ENCODE data around the gene TMEM88. TPM values are rescaled to one million over a fixed set of nuclear protein-coding genes. Genes with fewer than 3 reads are reported as not detected.

The TMEM88 gene
- total RNA-seq, 1 experiment from 2014 or later, result 2.8 TPM

GRCh38 chr17:7825206-7825990 lies 29.5 kb upstream of the TMEM88 start (continued):
- TF ChIP-seq, protein P1, sequence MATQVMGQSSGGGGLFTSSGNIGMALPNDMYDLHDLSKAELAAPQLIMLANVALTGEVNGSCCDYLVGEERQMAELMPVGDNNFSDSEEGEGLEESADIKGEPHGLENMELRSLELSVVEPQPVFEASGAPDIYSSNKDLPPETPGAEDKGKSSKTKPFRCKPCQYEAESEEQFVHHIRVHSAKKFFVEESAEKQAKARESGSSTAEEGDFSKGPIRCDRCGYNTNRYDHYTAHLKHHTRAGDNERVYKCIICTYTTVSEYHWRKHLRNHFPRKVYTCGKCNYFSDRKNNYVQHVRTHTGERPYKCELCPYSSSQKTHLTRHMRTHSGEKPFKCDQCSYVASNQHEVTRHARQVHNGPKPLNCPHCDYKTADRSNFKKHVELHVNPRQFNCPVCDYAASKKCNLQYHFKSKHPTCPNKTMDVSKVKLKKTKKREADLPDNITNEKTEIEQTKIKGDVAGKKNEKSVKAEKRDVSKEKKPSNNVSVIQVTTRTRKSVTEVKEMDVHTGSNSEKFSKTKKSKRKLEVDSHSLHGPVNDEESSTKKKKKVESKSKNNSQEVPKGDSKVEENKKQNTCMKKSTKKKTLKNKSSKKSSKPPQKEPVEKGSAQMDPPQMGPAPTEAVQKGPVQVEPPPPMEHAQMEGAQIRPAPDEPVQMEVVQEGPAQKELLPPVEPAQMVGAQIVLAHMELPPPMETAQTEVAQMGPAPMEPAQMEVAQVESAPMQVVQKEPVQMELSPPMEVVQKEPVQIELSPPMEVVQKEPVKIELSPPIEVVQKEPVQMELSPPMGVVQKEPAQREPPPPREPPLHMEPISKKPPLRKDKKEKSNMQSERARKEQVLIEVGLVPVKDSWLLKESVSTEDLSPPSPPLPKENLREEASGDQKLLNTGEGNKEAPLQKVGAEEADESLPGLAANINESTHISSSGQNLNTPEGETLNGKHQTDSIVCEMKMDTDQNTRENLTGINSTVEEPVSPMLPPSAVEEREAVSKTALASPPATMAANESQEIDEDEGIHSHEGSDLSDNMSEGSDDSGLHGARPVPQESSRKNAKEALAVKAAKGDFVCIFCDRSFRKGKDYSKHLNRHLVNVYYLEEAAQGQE (IDR thresholded peaks at IDR 0.05; ENCODE audit: low read depth), result no peak

GRCh38 chr17:7830616-7831015 lies 24.2 kb upstream of the TMEM88 start:
- no peak for TF ChIP-seq EZH2 (IDR thresholded peaks at IDR 0.05)
- TF ChIP-seq MAX (IDR thresholded peaks at IDR 0.05), result no peak
- no peak for TF ChIP-seq CEBPB (IDR thresholded peaks at IDR 0.05; ENCODE audit: low read depth)
- no peak for TF ChIP-seq ZNF274 (IDR thresholded peaks at IDR 0.05; ENCODE audit: low read depth, low read length)
- TF ChIP-seq SRF (IDR thresholded peaks at IDR 0.05; ENCODE audit: low read depth), result no peak
- no peak for TF ChIP-seq TCF7L2 (IDR thresholded peaks at IDR 0.05; ENCODE audit: borderline replicate concordance, extremely low read depth, insufficient read depth, insufficient read length)
- TF ChIP-seq CTCF (IDR thresholded peaks at IDR 0.05 in 2 of 3, conservative IDR thresholded peaks at IDR 0.05 in 1 of 3; ENCODE audit: borderline replicate concordance in 1 of 3, insufficient read depth in 1 of 3, low read depth in 2 of 3, low read length in 2 of 3), result no peak
- H3K79me2 ChIP-seq (ENCODE audit: insufficient read depth, low read length), result no peaks in the 10 kb centered on the region
- DNase-seq (ENCODE audit: low read depth, low spot score) (no peak), ATAC-seq (no peak)
- no peaks in the 10 kb centered on the region for H4K20me1 ChIP-seq (ENCODE audit: insufficient read depth)
- no TSS peak for BruUV-seq (replicated peaks)
- intact Hi-C loops (cut with micrococcal nuclease), result no loop called here
- no peak overlapping the region for H3K9ac ChIP-seq (ENCODE audit: low read length)
- H3K4me3 ChIP-seq (replicated peaks in 1 of 2; ENCODE audit: low read depth in 1 of 2, low read length in 2 of 2), result no peak overlapping the region
- H3K27ac ChIP-seq (ENCODE audit: low read depth, low read length), result no peak overlapping the region
- no peak overlapping the region for H2AFZ ChIP-seq (ENCODE audit: low read depth, low read length, poor library complexity, severe bottlenecking)
- RAD21 ChIA-PET (ENCODE audit: low non-redundant PET in 1 of 2, low total read pairs in 2 of 2, uncharacterized antibody in 2 of 2, unreplicated experiment in 2 of 2), result no interaction called here
- POLR2A ChIA-PET, result no interaction called here
- H3K27me3 ChIP-seq (ENCODE audit: insufficient read depth, low read length), result no peaks in the 10 kb centered on the region
- H3K36me3 ChIP-seq (ENCODE audit: control insufficient read depth in 1 of 2, insufficient read depth in 2 of 2, low read length in 2 of 2), result no peaks in the 10 kb centered on the region
- no peaks in the 10 kb centered on the region for H3K9me3 ChIP-seq (ENCODE audit: control insufficient read depth in 1 of 2, insufficient read depth in 1 of 2, low read depth in 1 of 2, low read length in 2 of 2)
- H3K4me1 ChIP-seq (ENCODE audit: control insufficient read depth in 1 of 2, insufficient read depth in 2 of 2, low read length in 2 of 2), result peaks cover 7 to 29% of the 10 kb centered on the region in 2 experiments; a peak in 3 of 4 replicates
- CTCF ChIA-PET, result no interaction called here
- H3K4me2 ChIP-seq (ENCODE audit: low read length), result no peak overlapping the region
- H3K9me2 ChIP-seq (ENCODE audit: insufficient read depth), result no peaks in the 10 kb centered on the region

Measured in HCT116 (cell line).